ENCODE data around the gene DSCAM.
"Not testable (repeated sequence)": the region's sequence is repeated elsewhere in the genome, so short reads cannot be mapped to it uniquely, and the experiment has no call there.

Gene DSCAM, protein sequence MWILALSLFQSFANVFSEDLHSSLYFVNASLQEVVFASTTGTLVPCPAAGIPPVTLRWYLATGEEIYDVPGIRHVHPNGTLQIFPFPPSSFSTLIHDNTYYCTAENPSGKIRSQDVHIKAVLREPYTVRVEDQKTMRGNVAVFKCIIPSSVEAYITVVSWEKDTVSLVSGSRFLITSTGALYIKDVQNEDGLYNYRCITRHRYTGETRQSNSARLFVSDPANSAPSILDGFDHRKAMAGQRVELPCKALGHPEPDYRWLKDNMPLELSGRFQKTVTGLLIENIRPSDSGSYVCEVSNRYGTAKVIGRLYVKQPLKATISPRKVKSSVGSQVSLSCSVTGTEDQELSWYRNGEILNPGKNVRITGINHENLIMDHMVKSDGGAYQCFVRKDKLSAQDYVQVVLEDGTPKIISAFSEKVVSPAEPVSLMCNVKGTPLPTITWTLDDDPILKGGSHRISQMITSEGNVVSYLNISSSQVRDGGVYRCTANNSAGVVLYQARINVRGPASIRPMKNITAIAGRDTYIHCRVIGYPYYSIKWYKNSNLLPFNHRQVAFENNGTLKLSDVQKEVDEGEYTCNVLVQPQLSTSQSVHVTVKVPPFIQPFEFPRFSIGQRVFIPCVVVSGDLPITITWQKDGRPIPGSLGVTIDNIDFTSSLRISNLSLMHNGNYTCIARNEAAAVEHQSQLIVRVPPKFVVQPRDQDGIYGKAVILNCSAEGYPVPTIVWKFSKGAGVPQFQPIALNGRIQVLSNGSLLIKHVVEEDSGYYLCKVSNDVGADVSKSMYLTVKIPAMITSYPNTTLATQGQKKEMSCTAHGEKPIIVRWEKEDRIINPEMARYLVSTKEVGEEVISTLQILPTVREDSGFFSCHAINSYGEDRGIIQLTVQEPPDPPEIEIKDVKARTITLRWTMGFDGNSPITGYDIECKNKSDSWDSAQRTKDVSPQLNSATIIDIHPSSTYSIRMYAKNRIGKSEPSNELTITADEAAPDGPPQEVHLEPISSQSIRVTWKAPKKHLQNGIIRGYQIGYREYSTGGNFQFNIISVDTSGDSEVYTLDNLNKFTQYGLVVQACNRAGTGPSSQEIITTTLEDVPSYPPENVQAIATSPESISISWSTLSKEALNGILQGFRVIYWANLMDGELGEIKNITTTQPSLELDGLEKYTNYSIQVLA (N-terminal part only)

DNA sequence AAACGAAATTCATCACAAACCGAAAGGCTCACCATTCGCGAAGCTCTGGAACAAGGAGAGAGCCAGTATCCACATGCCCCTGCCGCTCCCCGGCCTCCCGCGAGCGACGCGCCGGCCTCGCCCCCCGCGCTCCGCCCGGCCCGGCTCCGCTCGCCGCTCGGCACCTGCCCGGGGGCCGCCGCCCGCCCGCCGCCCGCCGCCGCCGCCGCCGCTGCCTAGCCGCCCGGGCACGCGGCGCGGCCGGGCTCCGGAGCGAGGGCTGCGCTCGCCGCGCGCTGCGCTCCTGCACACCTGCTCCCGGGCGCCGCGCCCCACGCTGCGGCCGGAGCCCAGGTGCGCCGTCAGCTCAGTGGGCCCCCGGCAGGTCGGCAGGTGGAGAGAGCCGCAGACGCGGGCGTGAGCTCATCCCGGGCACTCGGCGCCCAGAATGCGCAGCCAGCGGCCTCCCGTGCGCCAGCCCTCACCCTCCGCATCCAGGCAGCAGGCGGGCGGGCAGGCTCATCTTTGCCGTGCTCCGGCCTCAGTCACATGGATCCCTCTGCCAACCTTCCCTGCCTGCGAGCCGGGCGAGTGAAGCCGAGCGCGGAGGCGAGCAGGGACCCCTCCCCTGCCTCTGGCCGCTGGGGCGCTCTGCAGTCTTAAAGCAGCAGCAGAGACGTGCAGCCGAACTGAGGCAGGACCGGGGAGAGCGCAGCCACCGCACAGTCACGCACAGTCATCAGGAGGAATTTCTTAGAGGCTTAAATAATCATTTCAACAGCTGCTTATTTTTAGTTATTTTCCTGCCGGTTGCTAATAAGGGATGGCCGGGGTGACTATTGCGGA lies at the start of gene DSCAM:
DSCAM (minus strand) TSS at position 572 of the 825 bp plus-strand sequence; CDS start at position 75, 497 bp downstream.
- no peak for DNase-seq

DNA sequence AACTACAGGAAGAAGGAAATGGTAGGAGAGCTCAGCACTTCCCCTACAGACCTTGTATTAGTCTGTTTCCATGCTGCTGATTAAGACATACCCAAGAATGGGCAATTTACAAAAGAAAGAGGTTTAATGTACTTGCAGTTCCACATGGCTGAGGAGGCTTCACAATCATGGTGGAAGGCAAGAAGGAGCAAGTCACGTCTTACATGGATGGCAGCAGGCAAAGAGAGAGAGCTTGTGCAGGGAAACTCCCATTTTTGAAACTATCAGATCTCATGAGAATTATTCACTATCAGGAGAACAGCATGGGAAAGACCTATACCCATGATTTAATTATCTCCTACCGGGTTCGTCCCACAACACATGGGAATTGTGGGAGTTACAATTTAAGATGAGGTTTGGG lies 48.7 kb upstream of the DSCAM start:
- not testable (repeated sequence) for DNase-seq

DNA sequence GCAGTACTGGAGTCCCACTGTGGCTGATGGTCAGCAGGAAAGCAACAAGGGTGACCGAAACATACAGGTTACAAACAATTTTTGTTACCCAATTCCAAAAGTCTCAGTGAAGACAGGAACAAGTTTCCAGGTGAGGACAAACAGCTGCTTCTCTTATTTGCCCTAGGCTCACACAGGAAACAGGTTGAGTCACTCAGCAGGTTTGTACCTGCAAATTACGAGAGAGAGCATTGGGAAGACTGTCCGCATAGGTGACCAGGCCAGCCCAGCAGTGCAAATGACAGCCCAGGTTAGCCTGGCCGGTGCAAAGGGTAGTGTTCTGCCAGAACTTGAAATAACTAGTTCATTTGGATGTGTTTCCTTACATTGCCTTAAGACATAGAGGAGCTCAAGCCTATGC lies 40.0 kb upstream of the DSCAM start:
- no peak for DNase-seq

DNA sequence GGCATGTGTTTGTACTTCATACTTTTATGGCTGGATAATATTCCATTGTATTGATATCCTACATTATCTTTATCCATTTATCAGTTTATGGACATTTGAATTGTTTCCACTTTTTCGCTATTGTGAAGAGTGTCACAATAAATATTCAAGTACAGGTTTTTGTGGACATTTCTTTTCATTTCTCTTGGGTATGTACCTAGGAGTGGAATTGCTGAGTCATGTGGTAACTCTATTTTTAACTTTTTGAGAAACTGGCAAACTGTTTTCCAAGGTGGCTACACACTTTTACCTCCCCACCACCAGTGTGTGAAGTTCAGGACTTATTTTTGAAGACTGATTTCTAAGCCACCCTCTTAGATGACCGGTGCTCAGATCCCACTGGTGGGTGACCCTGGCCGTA lies 39.0 kb upstream of the DSCAM start:
- no peak for DNase-seq

DNA sequence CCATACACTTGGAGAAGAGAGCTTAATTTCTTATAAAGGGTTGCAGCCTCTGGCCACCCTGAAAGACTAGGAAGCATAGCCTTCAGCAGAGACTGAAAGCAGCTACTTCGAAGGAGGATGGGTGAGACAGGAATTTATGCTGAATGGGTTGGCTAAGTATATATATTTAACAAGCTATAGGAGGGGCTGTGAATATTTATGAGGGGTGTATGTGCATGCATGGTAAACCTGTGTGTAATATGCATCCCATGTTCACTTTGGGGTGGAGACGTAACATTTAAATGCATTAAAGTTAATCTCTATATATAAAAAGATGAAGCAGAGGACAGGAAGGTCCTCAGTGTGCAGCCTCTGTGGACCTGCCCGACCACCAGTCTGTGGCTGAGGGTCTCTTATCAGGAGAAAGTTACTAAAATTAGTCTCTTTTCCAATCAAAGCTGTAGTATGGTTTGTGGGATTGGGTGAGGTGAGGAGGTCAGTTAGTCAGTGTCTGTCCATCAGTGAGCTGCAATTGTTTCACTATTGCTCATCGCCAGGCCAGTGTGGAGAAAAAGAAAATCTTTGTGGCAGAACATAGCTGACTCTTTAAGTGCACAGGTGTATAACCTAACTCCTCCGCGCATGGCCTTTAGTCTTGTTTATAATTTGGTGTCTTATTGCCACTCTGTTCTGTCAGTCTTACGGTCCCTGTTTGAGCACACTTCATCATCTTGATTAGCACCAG lies 35.4 kb upstream of the DSCAM start:
- DNase-seq, result no peak

DNA sequence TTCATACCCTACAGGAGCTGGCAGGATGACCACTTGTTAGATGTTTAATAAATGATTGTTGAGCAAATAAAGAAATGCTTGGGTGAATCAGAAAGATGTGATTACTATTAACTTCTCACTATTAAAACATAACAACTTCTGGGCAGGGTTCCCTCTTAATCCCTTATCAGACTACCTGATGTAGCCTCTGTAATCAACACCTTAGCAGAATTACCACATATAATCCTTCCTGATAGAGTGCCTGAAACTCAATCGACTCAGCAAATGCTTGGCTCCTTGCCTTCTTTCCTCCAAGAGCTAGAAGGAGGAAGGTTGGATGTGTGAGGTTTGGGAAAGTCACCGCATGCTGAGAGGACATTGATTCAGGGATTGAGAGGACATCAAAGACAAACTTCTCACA lies 34.8 kb upstream of the DSCAM start:
- no peak for DNase-seq

DNA sequence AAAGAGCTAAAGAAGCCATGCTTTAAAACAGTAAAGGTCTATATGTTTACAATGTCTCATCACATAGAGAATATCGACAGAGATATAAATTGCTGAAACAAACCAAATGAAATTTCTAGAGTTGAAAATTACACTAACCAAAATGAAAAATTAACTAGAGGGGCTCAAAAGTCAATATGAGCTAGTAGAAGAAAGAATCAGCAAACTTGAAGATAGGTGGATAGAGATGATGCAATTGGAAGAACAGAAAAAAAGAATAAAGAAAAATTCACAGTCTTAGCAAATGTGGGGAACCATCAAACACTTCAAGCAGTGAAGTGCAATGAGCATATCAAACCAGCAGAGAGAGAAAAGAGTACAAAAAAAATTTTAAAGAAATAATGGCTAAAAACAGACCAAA lies 24.1 kb upstream of the DSCAM start:
- no peak for DNase-seq

DNA sequence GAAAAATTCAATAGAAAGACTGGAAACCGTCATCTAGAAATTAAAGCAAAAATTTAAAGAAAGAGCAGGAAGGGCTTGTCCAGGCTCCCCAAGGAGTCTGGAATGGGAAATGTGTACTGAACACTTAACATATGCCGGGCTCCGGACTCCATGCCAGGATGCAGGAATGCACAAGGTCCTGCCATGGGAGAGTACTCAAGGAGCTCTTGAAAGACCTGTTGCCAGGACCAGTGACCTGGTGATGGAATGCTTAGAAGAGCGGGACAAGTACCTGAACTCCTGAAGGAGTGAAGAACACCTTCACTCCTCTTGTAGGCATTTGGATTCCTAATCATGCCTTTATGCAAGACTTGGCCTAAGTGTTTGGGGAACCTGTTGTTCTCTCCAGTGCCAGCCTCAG lies 16.9 kb upstream of the DSCAM start:
- DNase-seq, result no peak

DNA sequence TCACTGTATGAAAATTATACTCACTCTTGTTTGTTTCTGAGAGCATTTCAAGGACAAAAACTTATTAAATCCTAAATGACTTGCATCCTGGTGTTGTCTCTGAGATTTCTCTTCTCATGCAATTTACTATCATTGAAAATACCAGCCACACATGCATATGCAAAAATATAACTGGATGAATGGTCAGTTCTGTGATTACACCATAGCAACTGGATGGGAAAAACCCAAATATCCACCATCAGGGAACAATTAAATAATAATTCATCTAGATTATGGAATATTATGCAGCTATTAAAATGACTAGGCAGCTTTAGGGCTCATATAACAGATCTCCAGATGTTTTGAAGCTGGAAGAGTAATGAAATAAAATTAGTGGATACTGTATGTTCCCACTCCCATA lies 11.6 kb upstream of the DSCAM start:
- no peak for DNase-seq

DNA sequence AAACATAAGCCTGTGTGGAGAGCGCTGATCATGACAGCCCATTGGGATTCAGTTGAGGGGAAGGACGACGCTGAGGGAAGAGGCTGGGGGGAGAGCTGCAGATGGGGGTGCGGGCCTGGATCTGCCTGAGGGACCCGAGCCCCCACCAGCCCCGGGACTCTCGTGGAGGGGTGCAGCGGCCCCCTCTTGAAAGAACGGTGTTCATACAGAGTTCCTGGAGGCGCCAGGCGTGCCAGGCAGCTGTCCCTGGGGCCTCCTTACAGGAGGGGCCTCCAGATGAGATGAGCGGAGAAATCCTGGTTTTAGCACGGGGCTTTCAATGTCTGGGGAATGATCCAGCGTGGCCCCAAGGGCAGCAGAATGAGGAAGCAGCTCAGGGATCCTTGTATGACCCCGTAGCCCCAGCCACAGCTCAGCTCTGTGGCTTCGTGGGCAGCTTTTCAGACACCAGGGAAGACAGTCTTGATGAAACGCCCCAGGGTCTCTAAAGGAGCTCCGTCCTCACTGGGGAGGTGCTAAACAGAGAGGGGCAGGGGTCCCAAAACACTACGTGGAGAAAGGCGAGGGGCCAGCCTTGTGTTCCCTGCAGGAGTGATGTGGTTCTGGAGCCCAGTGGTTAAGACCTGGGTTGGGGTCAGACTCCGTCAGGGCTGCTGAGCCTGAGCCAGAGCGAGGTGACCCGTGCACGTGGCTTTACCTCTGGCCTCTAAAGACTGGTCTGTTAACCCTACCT lies 7.2 kb upstream of the DSCAM start:
- DNase-seq, result no peak

DNA sequence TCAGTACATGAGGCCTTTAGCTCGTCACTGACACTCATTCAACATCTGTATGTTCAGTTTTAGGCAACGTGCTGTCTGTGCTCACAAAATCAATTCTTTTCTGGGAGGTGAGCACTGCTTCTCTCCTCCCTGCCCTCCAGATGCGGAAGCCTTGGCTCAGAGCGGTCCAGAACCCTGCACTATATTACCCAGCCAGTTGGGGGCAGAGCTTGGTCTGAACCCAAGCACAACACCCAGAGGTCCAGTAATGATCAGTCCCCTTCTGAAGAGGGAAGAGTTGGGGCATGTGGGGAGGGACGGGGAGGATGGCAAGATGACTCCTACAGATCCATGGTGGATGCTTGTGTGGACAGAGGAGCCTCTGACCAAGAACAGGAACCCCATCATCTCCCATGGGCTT lies 5.6 kb upstream of the DSCAM start:
- no peak for DNase-seq

DNA sequence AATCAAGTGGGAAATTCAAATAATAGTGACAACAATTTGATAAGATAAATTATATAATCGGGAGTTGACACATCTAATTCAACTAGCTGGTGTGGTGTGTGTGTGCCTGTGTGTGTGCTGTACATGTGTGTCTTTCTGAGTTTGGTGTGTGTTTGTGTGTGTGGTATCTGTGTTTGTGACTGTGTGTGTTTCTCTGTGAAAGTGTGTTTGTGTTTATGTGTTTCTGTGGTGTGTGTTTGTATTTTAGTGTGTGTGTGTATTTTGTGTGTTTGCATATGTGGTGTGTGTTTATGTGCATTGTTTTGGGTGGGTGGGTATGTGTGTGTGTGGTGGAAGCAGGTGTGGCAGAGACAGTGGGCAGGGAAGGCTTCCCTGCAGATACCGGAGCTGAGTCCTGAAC lies 4.8 kb upstream of the DSCAM start:
- DNase-seq, result no peak

DNA sequence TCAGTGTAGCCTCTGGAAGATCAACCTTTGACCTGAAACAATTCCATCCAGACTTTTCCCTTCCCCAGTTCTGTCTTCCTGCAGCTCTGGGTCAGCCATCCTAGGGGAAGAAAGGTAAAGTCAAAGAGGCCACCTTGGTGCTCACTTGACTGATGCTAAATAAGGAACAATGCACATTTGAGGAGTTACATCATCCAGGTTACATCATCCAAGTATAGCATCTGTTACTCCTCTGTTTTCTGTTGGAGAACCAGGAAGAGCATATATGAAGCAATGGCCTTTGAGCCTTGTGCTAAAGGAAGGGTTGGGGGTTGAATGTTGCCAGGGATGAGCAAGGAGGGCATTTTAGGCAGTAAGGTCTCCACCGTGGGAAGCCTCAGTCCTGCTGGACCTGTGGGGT lies 3.1 kb upstream of the DSCAM start:
- DNase-seq, result no peak

DNA sequence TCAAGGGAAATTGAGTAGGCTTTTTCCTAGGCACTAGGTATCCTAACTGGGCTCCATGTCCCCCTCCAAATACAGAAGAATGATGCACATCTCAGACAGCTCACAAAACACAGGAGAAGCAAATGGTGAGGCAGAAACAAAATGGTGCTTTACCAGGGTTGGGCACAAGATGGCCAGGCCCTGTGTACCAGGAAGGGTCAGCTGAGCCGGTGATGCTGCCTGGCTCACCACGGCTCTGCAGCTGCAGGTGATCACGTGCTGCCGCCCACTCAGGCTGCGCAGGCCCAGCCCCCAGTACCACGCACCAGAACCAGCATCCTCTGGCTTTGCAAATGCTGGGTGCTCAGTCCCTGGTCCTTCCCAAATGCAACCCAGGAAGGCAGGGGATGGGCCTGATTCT lies 993 bp upstream of the DSCAM start:
- DNase-seq, result no peak

DNA sequence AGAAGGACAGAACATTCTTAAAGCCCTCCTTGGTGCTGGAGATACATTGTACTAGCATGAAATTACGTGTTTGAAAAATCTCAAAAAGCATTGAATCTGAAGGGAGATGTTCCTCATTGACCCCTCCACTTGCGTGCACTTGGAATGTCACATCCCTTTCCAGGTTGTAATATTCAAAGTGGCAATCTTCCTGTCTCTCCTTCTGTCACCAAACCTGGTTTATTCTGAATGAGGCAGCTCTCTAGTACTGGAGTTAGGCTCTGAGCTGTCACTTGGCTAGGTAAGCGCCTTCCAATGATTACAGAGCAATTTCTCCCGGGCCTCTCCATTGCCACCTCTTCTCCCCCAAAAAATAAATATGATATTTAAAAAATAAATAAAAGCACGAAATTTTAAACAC lies 855 bp downstream of the DSCAM start:
- DNase-seq, result no peak

DNA sequence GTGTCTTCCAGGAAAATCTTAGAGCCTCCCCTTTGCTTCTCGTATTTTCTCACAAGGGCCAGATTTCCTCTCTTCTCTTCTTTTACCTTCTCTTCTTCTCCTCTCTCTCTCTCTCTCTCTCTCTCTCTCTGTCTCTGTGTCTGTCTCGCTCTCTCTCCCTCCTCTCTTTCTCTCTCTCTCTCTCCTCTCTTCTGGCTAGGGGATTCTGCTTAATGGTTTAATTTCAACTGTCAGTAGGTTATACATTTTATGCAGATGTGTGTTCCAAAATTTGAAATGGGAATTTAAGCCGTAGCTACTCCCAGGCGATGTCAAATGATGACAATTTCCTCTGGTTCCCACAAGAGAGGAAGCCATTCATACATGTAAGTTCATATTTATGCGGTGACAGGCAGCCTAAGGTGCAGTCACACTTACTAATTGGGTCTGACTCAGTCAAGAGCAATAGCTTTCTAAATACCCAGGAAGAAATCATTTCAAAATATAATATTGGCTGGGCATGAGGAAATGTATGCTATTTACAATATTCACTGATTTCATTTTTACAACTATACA lies 1.4 kb downstream of the DSCAM start:
- no peak for DNase-seq

DNA sequence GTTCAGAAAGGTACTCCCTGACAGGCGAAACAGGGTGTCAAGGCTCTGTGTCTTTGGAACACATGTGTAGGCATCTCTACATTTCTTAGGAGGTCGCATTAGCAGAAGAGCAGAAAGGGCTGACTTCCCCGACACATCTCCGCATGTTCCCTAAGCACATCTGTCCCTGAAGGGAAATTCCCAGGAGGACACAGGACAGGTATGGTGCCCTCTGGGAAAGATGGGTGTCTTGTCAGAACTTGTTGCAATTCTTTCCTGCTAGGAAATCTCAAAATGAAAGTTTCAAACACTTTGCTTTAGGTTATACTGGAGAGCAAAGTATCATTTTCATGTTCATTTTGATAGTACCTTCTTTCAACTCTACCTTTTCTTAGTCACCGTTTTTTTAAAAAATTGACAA lies 2.0 kb downstream of the DSCAM start:
- no peak for DNase-seq

DNA sequence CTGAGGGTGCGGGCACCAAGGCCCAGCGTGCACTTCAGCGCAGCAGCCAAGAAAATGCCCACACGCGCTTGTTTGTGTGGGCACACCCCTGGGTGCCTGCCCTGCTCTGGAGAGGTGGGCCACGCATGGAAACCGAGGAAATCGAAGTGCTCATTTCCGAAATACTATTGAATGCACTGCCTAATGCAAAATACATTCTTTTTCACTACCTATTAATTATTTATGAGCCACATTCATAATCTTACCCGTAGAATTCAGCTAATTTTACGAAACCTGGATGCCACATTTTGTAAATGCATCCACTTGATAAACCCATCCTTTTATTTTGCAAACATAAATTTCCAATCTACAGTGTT lies 4.8 kb downstream of the DSCAM start:
- DNase-seq, result no peak

DNA sequence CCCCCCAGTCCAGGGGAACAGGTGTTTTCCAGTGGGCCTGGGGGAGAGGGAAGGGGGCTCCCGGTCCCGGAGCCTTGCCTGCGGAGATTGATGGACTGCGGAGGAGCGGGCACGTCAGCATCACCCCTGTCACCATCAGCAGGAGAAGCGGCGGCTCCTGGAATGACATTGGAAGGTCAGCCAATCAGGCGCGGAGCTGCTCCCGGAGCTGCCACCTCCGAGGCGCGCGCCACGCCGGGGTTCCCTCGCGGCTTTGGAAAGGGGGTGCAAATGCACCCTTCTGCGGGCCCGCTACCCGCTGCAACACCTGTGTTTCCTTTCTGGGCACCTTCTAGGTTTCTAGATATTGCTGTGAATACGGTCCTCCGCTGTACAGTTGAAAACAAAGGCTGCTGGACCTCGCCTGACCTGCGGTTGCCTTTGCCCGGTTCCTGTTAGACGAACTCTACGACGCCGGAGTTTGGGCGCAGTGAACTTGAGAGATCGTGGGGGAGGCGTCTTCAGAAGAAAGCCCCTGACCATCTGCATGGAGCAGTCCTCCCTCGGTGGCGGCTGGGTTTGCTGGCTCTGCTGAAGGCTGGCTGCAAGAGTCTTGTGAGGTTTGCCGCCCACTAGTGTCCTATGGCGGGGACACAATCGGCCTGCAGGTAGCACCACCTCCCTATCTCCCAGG lies 5.3 kb downstream of the DSCAM start:
- peak; percentile 24 for DNase-seq

DNA sequence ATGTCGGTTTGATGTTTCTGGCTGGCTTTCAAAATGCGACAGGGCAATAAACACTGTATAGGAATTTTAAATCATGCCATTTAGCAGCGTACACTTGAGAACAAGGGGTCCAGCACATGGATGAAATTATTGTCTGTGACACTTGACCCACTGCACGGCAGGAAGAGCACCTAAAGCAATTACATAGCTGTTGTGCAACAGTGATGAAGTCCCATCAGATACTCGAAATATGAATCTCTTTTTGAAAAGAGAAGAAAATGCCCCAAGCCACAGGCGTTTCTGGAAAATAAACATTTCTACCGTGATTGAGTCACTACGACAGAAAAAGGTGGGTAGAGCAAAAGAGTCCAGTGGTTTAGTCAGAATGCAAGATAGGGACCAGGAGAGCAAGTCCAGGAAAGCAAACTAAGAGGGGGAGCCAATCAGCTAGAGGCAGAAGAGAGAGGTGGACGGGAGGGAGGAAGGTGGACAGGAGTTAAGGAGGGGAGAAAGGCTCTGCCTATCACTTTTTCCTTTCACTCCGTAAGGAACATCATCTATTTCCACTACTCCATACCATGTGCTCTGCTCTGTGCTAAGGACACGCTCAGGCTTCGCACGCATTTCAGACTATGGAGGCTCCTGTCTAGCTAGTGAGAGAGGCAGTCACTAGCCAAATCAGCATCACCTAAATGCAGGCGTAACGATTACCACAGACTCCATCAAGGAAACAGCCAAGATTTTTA lies 6.4 kb downstream of the DSCAM start:
- no peak for DNase-seq

All from 8988T (cell line).